IMR-90 (cell line): ENCODE results near the gene MAP7D1. TPM values are rescaled to one million over a fixed set of nuclear protein-coding genes. Genes with fewer than 3 reads are reported as not detected.

Source experiments
- ATAC-seq: fragments of 200-7000 bp; cut with Tn5 transposase; 2 replicates; pipeline ENCODE4 v1.9.1; 2020; ENCODE audit warnings: low read depth, mild to moderate bottlenecking, moderate library complexity
- BruUV-seq: library from RNA; stranded (reverse); fragments of 400-500 nt; replicated peaks from 2 replicates; lab custom pipeline; 2021; lab: Mats Ljungman, UMichigan
- CTCF ChIA-PET: fragments of 300-600 bp; formaldehyde crosslinking; extraction: SDS; loops from one replicate; lab custom pipeline; 2021; ENCODE audit warnings: antibody characterized with exemption; lab: Yijun Ruan, JAX
- POLR2A ChIA-PET: fragments of 300-600 bp; sonication (Branson Sonifier 250); formaldehyde crosslinking; loops from one replicate; lab custom pipeline; 2022; ENCODE audit warnings: antibody characterized with exemption; ENCODE audit not compliant: unreplicated experiment; lab: Charles Lee
- DNase-seq: peaks from one replicate; pipeline ENCODE4 v3.0.0; 2013
- H2AFZ ChIP-seq: replicated peaks from 2 replicates; pipeline ENCODE3; 2013; ENCODE audit warnings: low read length, mild to moderate bottlenecking; ENCODE audit not compliant: poor library complexity
- H2AK5ac ChIP-seq: 2 replicates; pipeline ENCODE4 v1.6.1; 2013; ENCODE audit warnings: low read depth, low read length, inconsistent platforms
- H2AK9ac ChIP-seq: replicated peaks from 2 replicates; pipeline ENCODE3; 2013; ENCODE audit warnings: mild to moderate bottlenecking, low read depth, low read length, moderate library complexity; ENCODE audit not compliant: poor library complexity
- H2BK120ac ChIP-seq: 2 replicates; pipeline ENCODE4 v1.6.1; 2013; ENCODE audit warnings: low read depth, low read length, inconsistent platforms
- H2BK15ac ChIP-seq: 3 replicates; pipeline ENCODE4 v1.6.1; 2013; ENCODE audit warnings: low read depth, low read length, inconsistent platforms
- H2BK20ac ChIP-seq: 2 replicates; pipeline ENCODE4 v1.6.1; 2013; ENCODE audit warnings: low read depth, mild to moderate bottlenecking, inconsistent platforms, low read length, moderate library complexity
- H2BK5ac ChIP-seq: 2 replicates; pipeline ENCODE4 v1.6.1; 2013; ENCODE audit warnings: mild to moderate bottlenecking, low read depth, low read length, inconsistent platforms; ENCODE audit not compliant: poor library complexity, severe bottlenecking
- H3K14ac ChIP-seq: replicated peaks from 2 replicates; pipeline ENCODE4 v1.6.1; 2013; ENCODE audit warnings: low read depth, low read length, inconsistent platforms
- H3K18ac ChIP-seq: 2 replicates; pipeline ENCODE4 v1.6.1; 2013; ENCODE audit warnings: low read depth, low read length, control low read depth
- H3K23ac ChIP-seq: 2 replicates; pipeline ENCODE4 v1.6.1; 2013; ENCODE audit warnings: low read depth, low read length, inconsistent platforms
- H3K27ac ChIP-seq: 2 replicates; pipeline ENCODE4 v1.5.1; 2013; ENCODE audit warnings: mild to moderate bottlenecking, control low read depth, low read length; ENCODE audit not compliant: insufficient read depth
- H3K27me3 ChIP-seq: 2 replicates; pipeline ENCODE4 v1.6.1; 2013; ENCODE audit warnings: low read length; ENCODE audit not compliant: control insufficient read depth, insufficient read depth
- H3K36me3 ChIP-seq: 2 replicates; pipeline ENCODE4 v1.6.1; 2013; ENCODE audit warnings: low read length, mixed read lengths; ENCODE audit not compliant: control insufficient read depth, insufficient read depth
- H3K4ac ChIP-seq: 2 replicates; pipeline ENCODE4 v1.6.1; 2013; ENCODE audit warnings: low read depth, low read length, inconsistent platforms
- H3K4me1 ChIP-seq: 2 replicates; pipeline ENCODE4 v1.6.1; 2013; ENCODE audit warnings: low read length, mixed read lengths; ENCODE audit not compliant: control insufficient read depth, insufficient read depth
- H3K4me2 ChIP-seq: 2 replicates; pipeline ENCODE4 v1.6.1; 2013; ENCODE audit warnings: low read depth, mild to moderate bottlenecking, control low read depth, low read length, moderate library complexity
- H3K4me3 ChIP-seq: 2 replicates; pipeline ENCODE4 v1.5.1; 2013; ENCODE audit warnings: low read depth, mild to moderate bottlenecking, control low read depth, low read length, moderate library complexity; ENCODE audit not compliant: insufficient read depth
- H3K56ac ChIP-seq: 2 replicates; pipeline ENCODE4 v1.6.1; 2013; ENCODE audit warnings: low read length, inconsistent platforms; ENCODE audit not compliant: insufficient read depth; ENCODE audit errors: extremely low read depth
- H3K79me1 ChIP-seq, 2 experiments: 2 replicates each; pipeline ENCODE4 v1.6.1; 2013; ENCODE audit warnings: low read length in 2 of 2, inconsistent platforms in 1 of 2, low read depth in 1 of 2
- H3K9ac ChIP-seq: 2 replicates; pipeline ENCODE4 v1.6.1; 2013; ENCODE audit warnings: low read depth, low read length, control low read depth
- H3K9me1 ChIP-seq: 2 replicates; pipeline ENCODE4 v1.6.1; 2013; ENCODE audit warnings: low read length, inconsistent platforms; ENCODE audit not compliant: insufficient read depth
- H3K9me3 ChIP-seq: 2 replicates; pipeline ENCODE4 v1.6.1; 2013; ENCODE audit warnings: low read length; ENCODE audit not compliant: control insufficient read depth, insufficient read depth
- H4K20me1 ChIP-seq: 2 replicates; pipeline ENCODE4 v1.6.1; 2013; ENCODE audit warnings: low read length, inconsistent platforms; ENCODE audit not compliant: insufficient read depth
- H4K5ac ChIP-seq: 2 replicates; pipeline ENCODE4 v1.6.1; 2013; ENCODE audit warnings: mild to moderate bottlenecking, low read depth, low read length, control low read depth
- H4K8ac ChIP-seq, 2 experiments: 2 replicates each; pipeline ENCODE4 v1.6.1; 2013; ENCODE audit warnings: low read depth in 2 of 2, low read length in 2 of 2, control low read depth in 1 of 2, inconsistent platforms in 1 of 2
- H4K91ac ChIP-seq: 2 replicates; pipeline ENCODE4 v1.6.1; 2013; ENCODE audit warnings: low read depth, low read length, inconsistent platforms; ENCODE audit not compliant: insufficient read depth
- BHLHE40 ChIP-seq: fragments of 150-350 bp; IDR thresholded peaks from 2 replicates; pipeline ENCODE4 v1.6.1; 2016; ENCODE audit warnings: mild to moderate bottlenecking, low read depth, low read length
- CEBPB ChIP-seq: IDR thresholded peaks from 2 replicates; pipeline ENCODE4 v1.6.1; 2012; ENCODE audit warnings: low read depth, low read length, improper control_type of control experiment
- CHD1 ChIP-seq: IDR thresholded peaks from 2 replicates; pipeline ENCODE4 v1.6.1; 2012; ENCODE audit warnings: low read depth, low read length, improper control_type of control experiment
- CTCF ChIP-seq: conservative IDR thresholded peaks from 2 replicates; pipeline ENCODE4 v1.5.1; 2012; ENCODE audit warnings: mild to moderate bottlenecking, low read depth, low read length, improper control_type of control experiment
- ELK1 ChIP-seq: fragments of 150-350 bp; IDR thresholded peaks from 2 replicates; pipeline ENCODE4 v1.6.1; 2016; ENCODE audit warnings: low read depth, mild to moderate bottlenecking, low read length, moderate library complexity, borderline replicate concordance
- FOS ChIP-seq: fragments of 150-350 bp; IDR thresholded peaks from 2 replicates; pipeline ENCODE4 v1.6.1; 2016; ENCODE audit warnings: low read depth, low read length
- MAFK ChIP-seq: IDR thresholded peaks from 2 replicates; pipeline ENCODE4 v1.6.1; 2012; ENCODE audit warnings: low read depth, low read length, improper control_type of control experiment
- MAZ ChIP-seq: IDR thresholded peaks from 2 replicates; pipeline ENCODE4 v1.6.1; 2012; ENCODE audit warnings: low read depth, mild to moderate bottlenecking, low read length, improper control_type of control experiment, moderate library complexity, borderline replicate concordance
- MXI1 ChIP-seq: IDR thresholded peaks from 2 replicates; pipeline ENCODE4 v1.6.1; 2012; ENCODE audit warnings: low read depth, mild to moderate bottlenecking, low read length, moderate library complexity, borderline replicate concordance
- NFE2L2 ChIP-seq: fragments of 150-350 bp; IDR thresholded peaks from 2 replicates; pipeline ENCODE4 v1.6.1; 2016; ENCODE audit warnings: low read depth, mild to moderate bottlenecking, low read length
- POLR2A ChIP-seq: IDR thresholded peaks from 2 replicates; pipeline ENCODE4 v1.6.1; 2012; ENCODE audit warnings: mild to moderate bottlenecking, low read depth, low read length
- RAD21 ChIP-seq: IDR thresholded peaks from 2 replicates; pipeline ENCODE4 v1.6.1; 2012; ENCODE audit warnings: low read length, improper control_type of control experiment
- RCOR1 ChIP-seq: IDR thresholded peaks from 2 replicates; pipeline ENCODE4 v1.6.1; 2012; ENCODE audit warnings: mild to moderate bottlenecking, low read length, improper control_type of control experiment; ENCODE audit not compliant: insufficient replicate concordance
- RFX5 ChIP-seq: IDR thresholded peaks from 2 replicates; pipeline ENCODE4 v1.8.0; 2012; ENCODE audit warnings: low read depth, mild to moderate bottlenecking, low read length, moderate library complexity
- SMC3 ChIP-seq: fragments of 150-350 bp; IDR thresholded peaks from 2 replicates; pipeline ENCODE4 v1.6.1; 2016; ENCODE audit warnings: low read depth, mild to moderate bottlenecking, antibody characterized with exemption, low read length, moderate library complexity
- USF2 ChIP-seq: fragments of 150-350 bp; IDR thresholded peaks from 2 replicates; pipeline ENCODE4 v1.6.1; 2017; ENCODE audit warnings: mild to moderate bottlenecking, antibody characterized with exemption, low read length, low read depth
- WGBS, 2 experiments: methylation state at CpG; one replicate each; pipeline versions ENCODE4 v1.1.5 to v1.1.7; 2013; ENCODE audit warnings: missing lambda C conversion rate in 2 of 2; ENCODE audit not compliant: insufficient read length in 1 of 2; ENCODE audit errors: extremely low coverage in 2 of 2; 5-methylcytosine and 5-hydroxymethylcytosine counted together
- dilution Hi-C: fragments of 300-500 bp; cut with HindIII; formaldehyde crosslinking; loops from one replicate; pipeline ENCODE4 v1.14.3; 2018; ENCODE audit warnings: low sequenced_read_pairs; ENCODE audit not compliant: unreplicated experiment
- in situ Hi-C: fragments of 300-500 bp; cut with MboI; formaldehyde crosslinking; loops from 3 replicates; pipeline ENCODE4 v1.14.3; 2019; ENCODE audit warnings: low sequenced_read_pairs, inconsistent platforms, mixed read lengths
- intact Hi-C: fragments of 100-400 bp; cut with micrococcal nuclease; formaldehyde crosslinking; loops from 2 replicates; pipeline ENCODE4 v1.10.0; 2022
- polyA plus RNA-seq, 3 experiments: library from polyadenylated mRNA; depleted of rRNA; stranded (reverse); fragments of >200 nt; gene quantifications; 2 replicates each; pipeline ENCODE4 v1.2.3, GENCODE V29; 2012; ENCODE audit warnings: low replicate concordance in 1 of 3
- total RNA-seq: library from RNA; depleted of rRNA; stranded (reverse); fragments of >200 nt; gene quantifications from 2 replicates; pipeline ENCODE4 v1.2.3, GENCODE V29; 2012

MAP7D1 gene
- total and polyA plus RNA-seq, 2 of the 4 experiments (the other 2 are of a cell fraction), result 32.3 to 81.9 TPM

GRCh38 chr1:36124404-36125128 lies 31.4 kb upstream of the MAP7D1 start:
- WGBS, 2 experiments, result 10% methylated on average over 2 of the region's 42 CpGs; no CpG with 5 or more reads in 1 of the 2 experiments
- Histone ChIP-seq H3K4ac (no peak overlapping the region), H3K27me3 (peaks cover 34% of the 10 kb centered on the region), H4K20me1 (no peaks in the 10 kb centered on the region), H2AK5ac (no peak overlapping the region), H2BK15ac (no peak overlapping the region), H3K9ac (no peak overlapping the region), H3K4me2 (no peak overlapping the region), H2BK5ac (no peak overlapping the region), H3K36me3 (no peaks in the 10 kb centered on the region), H3K14ac (no peak overlapping the region), H2AFZ (peak overlapping the region; percentile 43), H2AK9ac (no peak overlapping the region), H3K4me3 (no peak overlapping the region), H3K56ac (no peak overlapping the region), H3K79me1 (no peaks in the 10 kb centered on the region), H3K9me3 (no peaks in the 10 kb centered on the region), H2BK20ac (no peak overlapping the region), H3K27ac (no peak overlapping the region), H4K8ac (no peak overlapping the region), H3K18ac (no peak overlapping the region), H2BK120ac (no peak overlapping the region), H3K9me1 (no peaks in the 10 kb centered on the region), H4K5ac (no peak overlapping the region), H3K4me1 (peaks cover 5% of the 10 kb centered on the region), H4K91ac (no peak overlapping the region), H3K23ac (no peak overlapping the region; the same call in 1 of the 2 replicates)
- dilution Hi-C loops (no loop called here), in situ Hi-C loops (loop anchor here (25.0 kb wide), 1 partner anchor 288 kb away; no protein-coding TSS in a partner anchor), intact Hi-C loops (no loop called here)
- no peak; the same call in 1 of the 2 replicates for ATAC-seq
- DNase-seq, result no peak
- BruUV-seq, result no TSS peak
- ChIA-PET CTCF (no interaction called here), POLR2A (no interaction called here)
- TF ChIP-seq CTCF (no peak), POLR2A (no peak), ELK1 (no peak), CHD1 (no peak), RAD21 (no peak), RCOR1 (no peak), NFE2L2 (no peak), SMC3 (no peak), MXI1 (no peak), MAZ (no peak), RFX5 (no peak), BHLHE40 (no peak), USF2 (no peak), MAFK (no peak), FOS (no peak), CEBPB (no peak)
